NCI-H748 (cell line): ENCODE measurements around the gene KPTN.
A peak's percentile ranks its signal among the peaks of the same experiment; 100 is the strongest.

Experiments
- DNase-seq: peaks from one replicate; lab custom pipeline; 2025; ENCODE audit not compliant: unreplicated experiment; lab: John Stamatoyannopoulos, UW

Gene KPTN

DNA sequence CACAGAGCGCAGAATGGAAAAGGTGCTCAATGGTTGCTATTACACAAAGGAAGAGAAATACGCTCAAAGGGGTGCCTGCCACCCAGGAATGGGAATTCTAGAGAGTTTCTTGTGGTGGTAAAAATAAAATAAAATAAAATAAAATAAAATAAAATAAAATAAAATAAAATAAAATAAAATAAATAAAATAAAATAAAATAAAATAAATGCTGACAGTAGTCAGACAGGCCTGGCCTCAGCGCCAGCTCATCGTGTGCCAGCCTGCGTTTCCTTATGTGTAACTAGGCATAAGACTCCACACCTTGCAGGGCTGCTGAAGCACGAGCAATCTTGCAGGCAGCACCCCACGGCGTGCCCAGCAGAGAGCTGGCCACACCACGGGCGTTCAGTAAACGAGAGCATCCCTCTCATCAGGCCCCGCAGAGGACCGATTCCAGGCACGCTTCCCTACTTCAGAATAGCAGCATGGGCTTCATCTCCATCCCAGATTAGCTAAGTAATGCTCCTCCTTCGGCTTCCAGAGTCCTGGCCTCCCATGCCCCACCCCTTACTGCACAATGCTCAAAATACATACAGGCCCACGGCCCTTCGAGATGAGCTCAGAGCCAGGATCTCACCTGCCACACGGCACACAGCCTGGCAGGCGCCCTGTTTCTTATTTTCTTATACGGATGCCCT lies 25.3 kb upstream of the KPTN start:
- DNase-seq, result no peak

GRCh38 chr19:47508721-47509120 lies 24.7 kb upstream of the KPTN start:
- no peak for DNase-seq

DNA sequence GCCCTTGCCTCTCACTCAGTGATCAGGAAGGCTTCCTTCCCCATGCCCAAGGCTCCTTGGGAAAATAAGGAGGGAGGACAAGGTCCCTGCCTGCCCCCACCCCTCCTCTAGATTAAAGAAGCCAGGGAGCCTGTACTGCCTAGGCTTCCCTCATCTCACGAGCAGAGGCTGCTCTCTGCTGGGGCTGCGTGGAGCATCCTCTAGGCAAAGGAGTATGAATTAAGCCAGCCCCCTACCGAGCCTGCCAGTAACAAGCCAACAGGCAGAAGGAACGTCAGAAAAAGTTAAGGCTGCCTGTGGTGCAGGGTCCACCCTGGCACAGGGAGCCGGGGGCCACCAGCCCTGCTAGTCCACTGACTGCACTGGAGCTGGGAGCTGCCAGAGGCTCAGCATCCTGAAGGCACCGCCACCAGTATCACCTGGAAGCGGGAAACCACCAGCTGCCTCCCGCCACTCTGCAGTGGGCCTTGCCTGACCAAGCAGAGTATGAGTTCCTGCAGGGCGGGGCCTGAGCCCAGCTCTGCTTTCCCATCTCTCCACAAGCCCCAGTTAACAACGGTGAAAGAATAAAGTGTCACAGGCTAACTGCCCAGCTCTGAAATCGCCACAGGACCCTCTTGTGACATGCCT lies 24.0 kb upstream of the KPTN start:
- DNase-seq, result no peak

DNA sequence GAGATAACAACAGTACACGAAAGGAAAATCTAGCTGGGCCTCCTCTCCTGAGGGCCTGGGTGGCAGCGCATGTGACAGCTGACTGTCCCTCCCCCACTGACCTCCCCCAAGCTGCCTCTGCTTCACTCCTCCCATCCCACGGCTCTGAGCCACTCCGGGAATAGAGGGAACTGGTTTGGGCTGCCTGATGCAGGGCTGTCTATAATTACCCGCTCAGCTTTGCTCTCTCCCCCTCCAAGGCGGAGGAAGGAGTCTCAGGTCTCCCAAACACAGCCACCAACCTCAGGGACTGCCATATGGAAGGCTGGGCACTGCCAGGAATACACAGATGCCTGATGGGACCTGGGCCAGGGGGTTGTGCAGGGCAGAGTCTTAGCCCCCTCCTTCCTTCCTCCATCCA lies 23.0 kb upstream of the KPTN start:
- DNase-seq, result no peak

- no peak for DNase-seq
These were observed 22.4 kb upstream of the KPTN start for GRCh38 chr19:47506459-47506858.

- no peak for DNase-seq
These were observed 21.5 kb upstream of the KPTN start for GRCh38 chr19:47505506-47505905.

DNA sequence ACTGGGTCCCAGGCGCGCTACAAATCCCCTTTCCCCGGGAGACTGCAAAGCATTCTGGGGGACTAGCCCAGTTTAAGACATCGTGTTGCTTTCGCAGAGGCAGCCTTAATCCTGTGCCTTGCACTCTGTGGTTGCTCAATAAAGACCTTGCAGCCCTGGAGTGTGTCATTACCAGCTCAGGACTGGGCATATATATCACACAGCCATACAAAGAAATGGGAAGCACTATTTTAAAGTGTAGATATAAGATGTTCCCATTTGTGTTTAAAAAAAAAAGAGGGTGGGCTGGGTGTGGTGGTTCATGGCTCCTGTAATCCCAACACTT lies 19.8 kb upstream of the KPTN start:
- DNase-seq, result no peak

GRCh38 chr19:47503130-47503825 lies 19.3 kb upstream of the KPTN start:
- DNase-seq, result no peak

DNA sequence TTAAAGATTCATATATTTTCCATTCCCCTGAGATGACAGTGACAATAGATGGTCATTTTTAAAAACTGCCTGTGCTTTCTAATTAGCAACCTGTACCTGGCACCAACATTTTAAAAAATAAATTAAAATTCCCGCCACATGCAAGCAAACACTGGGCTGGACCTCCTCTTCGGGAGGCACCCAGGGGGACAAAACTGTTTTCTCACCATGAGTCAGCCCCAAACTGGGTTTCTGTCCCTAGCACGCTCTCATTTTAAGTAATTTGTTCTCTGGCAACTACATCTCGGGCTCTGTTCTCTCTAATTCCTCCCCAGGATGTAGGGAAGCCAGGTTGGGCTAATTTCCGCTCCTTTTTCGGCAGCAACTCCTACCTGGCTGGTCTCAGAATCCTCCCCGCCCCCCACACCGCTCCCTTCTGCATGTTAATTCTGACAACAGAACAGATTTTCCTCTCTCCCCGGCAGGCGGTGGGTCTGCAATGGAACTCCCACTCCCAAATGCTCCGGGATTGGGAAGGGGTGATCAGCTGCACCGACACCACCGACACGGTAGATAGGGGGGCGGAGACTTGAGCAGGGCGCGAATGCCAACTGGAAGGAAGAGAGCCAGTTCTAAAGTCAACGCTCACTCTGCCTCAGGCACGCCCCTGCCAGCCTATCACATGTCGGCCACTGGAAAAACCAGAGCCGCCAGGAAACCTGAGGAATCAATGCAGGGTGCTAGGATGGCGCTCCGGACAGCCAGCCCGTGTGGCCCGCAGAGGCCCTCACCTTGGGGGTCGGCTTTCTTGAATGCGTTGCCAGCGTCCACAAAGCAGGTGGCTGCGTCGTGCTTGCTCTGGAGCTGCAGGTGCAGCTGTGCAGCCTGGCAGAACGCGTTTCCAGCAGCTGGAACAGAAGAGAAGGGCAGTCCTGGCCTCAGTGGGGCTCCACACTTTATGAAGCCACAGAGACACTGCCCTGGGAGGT lies 16.1 kb upstream of the KPTN start:
- DNase-seq, result no peak

DNA sequence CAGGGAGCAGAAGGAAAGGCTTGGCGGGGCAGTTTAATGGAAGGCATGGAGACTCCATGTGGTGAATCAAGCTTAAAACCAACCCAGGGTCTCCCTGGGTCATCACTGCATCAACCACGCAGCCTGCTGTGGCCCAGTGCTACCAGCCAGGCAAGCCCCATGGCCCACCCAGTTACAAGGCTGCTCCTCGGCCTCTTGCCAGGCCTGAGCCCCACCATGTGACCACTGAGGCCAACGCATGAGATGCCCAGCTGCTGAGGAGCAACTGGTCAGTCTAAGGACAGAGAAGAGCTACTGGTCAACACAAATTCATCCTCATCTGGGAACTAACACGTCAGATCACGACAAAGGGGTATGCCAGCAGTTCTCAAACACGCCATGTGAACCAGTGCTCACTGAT lies 15.4 kb upstream of the KPTN start:
- no peak for DNase-seq

GRCh38 chr19:47498561-47498960 lies 14.5 kb upstream of the KPTN start:
- no peak for DNase-seq

DNA sequence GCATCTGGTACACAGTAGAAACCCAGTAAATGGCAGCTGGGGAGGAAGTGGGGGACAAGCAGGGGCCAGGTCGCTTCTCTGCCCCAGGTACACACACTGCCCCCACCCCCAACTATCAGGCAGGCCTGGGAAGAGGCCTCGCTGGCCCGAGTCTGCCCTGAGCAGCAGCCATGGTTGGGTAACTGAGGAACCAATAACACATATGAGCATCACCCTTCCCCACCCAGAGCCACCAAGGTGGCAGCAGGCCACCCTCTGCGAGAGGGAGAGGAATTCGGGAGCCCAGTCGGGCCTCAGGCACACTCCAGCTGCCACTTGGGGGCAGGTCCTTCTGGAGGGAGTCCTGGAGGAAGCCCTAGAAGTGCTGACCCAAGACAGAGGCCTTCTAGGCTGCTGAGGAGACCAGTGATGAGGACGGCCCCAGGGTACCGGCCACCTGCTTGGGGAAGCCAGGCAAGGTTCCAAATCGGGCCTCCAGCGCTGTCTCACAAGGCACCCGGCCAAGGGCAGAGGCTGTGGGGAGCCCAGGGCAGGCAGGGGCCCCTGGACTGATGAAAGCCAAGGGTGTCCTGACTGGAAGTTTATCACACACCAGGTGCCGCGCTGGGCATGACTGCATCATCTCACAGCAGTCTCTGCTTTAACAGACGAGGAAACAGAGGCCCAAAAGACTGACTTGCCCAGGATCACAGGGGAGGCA lies 14.0 kb upstream of the KPTN start:
- DNase-seq, result no peak

DNA sequence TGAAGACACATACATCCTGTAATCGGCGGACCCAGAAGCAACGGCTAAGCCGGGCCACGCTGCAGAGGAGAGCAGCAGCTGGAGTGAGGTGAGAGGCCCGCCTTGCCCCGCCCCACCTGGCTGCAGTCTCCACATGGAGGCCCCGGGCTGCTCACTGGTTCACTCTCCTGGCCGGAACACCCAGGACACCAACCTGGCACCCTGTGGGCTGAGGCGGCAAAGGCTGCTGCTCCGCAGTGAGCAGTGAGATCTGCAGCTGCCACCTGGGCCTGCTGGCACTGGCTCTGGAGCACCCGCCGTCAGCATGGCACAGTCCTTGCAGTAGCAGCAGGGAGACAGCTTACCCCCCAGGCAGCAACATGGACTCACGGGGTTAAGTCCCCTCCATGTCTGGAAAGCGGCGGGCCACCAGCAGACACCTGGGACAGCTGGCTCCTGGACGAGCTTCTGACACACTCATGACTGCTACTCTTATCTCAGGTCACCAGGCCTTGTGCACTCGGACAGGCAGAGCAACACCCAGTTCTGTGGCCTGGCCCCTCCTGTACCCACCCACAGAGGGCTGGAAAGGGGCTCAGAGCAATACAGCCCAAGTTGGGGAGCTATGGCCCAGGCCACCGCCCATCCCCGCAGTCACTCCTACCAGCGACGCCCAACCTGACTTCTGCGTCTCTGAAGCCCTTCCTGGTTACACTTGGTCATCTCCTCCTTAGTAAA lies 13.2 kb upstream of the KPTN start:
- DNase-seq, result no peak

DNA sequence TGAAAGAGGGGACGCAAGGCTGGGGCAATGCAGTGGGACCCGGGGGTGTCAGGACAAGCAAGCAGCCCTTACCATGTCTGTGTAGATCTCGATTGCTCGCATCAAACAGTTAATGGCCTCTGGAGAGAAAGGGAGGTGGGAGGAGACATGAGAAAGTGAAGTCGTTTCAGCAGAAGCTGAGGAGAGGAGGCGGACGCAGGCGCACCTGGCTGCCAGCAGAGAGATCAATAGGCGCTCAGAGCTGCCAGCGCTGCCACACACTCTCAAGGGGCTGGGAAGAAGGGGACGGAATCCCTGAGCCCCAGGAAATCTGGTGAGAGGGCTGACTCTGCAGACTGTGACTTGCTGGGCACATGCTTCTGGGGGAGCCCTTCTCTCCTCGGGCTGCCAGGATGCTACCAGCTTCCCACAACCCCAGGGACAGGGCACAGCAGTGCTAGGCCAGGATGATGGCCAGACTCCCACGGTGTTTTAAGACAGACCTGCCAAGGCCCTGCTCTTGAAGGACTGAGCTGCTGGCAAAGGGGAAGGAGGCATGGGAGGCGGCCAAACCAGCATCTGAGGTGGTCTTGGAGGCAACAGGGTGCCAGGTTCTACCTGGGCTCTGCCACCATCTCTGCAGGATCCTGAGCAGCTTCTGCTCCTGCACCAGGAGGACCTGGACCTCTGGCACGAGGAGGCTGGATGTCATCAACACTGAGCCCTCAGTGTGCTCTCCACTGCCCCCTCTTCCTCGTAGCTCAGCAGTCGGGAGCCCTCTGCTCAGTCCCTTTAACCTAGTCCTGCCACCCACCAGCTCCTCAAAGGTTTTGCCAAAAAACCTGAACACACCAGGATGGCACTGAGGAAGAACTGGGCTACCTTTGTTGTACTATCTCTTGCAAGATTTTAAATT lies 11.7 kb upstream of the KPTN start:
- DNase-seq, result peak; percentile 18

DNA sequence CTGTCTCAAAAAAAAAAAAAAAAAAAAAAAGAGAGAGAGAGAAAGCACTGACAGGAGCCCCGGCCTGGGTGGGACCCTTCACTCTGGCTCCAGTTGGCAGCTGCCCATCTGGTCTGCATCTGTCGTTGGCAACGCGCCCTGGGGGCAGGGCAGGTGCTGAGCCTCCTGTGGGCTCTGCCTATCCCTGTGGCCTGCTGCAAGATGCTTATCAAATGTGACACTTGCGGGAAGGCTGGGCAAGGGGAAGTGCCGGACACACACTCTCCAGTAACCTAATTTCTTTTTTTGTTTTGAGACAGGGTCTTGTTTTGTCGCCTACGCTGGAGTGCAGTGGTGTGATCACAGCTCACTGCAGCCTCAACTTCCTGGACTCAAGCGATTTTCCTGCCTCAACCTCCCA lies 10.7 kb upstream of the KPTN start:
- DNase-seq, result peak; percentile 23

GRCh38 chr19:47494211-47494547 lies 10.2 kb upstream of the KPTN start:
- no peak for DNase-seq

GRCh38 chr19:47493378-47494210 lies 9.6 kb upstream of the KPTN start:
- no peak for DNase-seq

GRCh38 chr19:47492571-47493377 lies 8.8 kb upstream of the KPTN start:
- DNase-seq, result no peak
